NT2/D1 (cell line): ENCODE measurements around the gene KCNRG.
"Not testable (repeated sequence)": the region's sequence is repeated elsewhere in the genome, so short reads cannot be mapped to it uniquely, and the experiment has no call there.

Source experiments
- SUZ12 ChIP-seq: IDR thresholded peaks from 2 replicates; pipeline ENCODE4 v1.6.1; 2011; ENCODE audit not compliant: insufficient read length, insufficient read depth; ENCODE audit errors: extremely low read depth
- ZNF274 ChIP-seq: IDR thresholded peaks from 2 replicates; pipeline ENCODE4 v1.6.1; 2011; ENCODE audit warnings: mild to moderate bottlenecking, low read depth, low read length

- not testable (repeated sequence) for TF ChIP-seq ZNF274, SUZ12
Measured at GRCh38 chr13:49990612-49991011, 24.6 kb upstream of the KCNRG start.
